Measurements from ENCODE around the gene RAB11FIP4. TPM values are rescaled to one million over a fixed set of nuclear protein-coding genes. Genes with fewer than 3 reads are reported as not detected.
A peak's percentile ranks its signal among the peaks of the same experiment; 100 is the strongest.

RAB11FIP4 gene
- total and polyA plus RNA-seq, 4 experiments from 2014 or later, result 8.3 to 47.4 (median 30.0) TPM

DNA sequence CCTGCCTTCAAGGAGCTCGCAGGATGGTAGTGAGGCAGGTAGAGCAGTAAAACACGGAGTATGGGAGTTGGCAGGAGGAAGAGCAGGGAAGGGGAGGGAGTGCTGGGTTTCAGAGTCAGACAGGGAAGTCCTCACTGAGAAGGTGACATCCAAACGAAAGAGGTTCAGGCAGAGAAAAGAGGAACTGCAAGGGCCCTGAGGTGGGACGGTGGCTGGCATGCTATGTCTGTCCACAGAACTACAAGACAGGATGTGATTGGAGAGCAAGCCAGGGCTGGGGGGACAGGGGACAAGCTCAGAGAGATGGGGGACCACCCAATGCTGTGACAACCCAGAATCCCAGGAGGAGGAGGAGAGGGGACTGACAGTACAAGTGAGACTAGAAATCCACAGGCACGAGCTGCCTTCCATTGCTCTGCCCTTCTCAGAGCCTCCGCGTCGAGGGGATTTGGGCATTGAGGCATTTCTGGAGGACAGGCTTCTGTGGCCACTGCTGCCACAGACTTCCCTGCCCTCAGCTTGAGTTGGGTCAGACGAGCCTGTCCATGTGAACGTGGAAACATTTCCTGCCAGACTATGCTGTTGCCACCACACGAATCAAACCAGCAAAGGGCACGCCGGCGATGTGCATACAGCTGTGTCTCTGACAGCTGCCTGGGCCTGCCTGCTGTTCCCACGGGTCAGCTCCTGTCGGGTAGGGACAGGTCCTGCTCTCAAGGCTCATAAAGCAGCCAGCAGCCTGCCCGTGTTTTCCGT, 100.1 kb downstream of the RAB11FIP4 start:
- Histone ChIP-seq H3K36me3 (ENCODE audit: insufficient read depth, low read length) (no peaks in the 10 kb centered on the region), H3K27ac (ENCODE audit: low read depth, low read length) (peak overlapping the region; percentile 64), H3K27me3 (ENCODE audit: insufficient read depth, low read length) (no peaks in the 10 kb centered on the region), H3K4me3 (ENCODE audit: low read length in 2 of 2) (no peak overlapping the region), H3K9me3 (ENCODE audit: control insufficient read depth in 1 of 2, low read length in 2 of 2) (no peaks in the 10 kb centered on the region), H3K4me1 (ENCODE audit: insufficient read depth, low read length) (peaks cover 84% of the 10 kb centered on the region)
- Mint-ChIP-seq H3K27me3 (no peaks in the 10 kb centered on the region), H3K4me3 (peak overlapping the region; percentile 23 to 84 (median 71)), H3K36me3 (peaks cover 0 to 2% of the 10 kb centered on the region in 2 donors), H3K4me1 (peaks cover 61 to 88% (median 79%) of the 10 kb centered on the region in 4 donors), H3K9me3 (peaks cover 0 to 1% (median 0%) of the 10 kb centered on the region in 8 donors), H3K27ac (peak overlapping the region; percentile 92 to 99 (median 96))
- POLR2A ChIA-PET (ENCODE audit: partially characterized antibody), result interaction anchor here (11.3 kb wide), 1 partner anchor 22 kb away, joined by 332 read pairs; no protein-coding TSS in a partner anchor
- CTCF ChIA-PET (ENCODE audit: partially characterized antibody), result interaction anchor here (1.0 to 6.3 kb wide), 4 partner anchors 10 to 54 kb away, joined by 3 to 51 read pairs (median 4); no protein-coding TSS in a partner anchor
- no peak for DNase-seq
- intact Hi-C loops (cut with micrococcal nuclease), result no loop called here

DNA sequence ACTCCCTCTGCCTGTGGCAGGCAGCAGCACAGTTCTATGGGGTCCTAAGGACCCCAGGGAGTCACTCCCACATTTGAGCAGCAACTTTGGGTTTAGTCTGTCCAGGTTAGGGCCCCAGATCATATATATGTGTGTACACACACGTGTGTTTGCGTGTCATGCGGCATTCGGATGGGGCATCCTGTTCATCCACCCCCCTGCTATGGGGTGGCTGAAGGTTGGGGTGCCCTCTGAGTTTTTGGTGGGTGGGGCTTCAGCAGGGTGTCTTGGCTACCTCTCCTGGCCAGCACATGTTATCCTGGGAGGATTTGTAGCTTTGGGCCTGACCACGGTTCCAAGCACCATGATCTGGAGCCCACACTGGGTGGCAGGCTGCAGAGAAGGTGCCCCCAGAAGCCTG, 100.7 kb downstream of the RAB11FIP4 start:
- Histone ChIP-seq H3K4me1 (ENCODE audit: insufficient read depth, low read length) (peaks cover 85% of the 10 kb centered on the region), H3K9me3 (ENCODE audit: control insufficient read depth in 1 of 2, low read length in 2 of 2) (no peaks in the 10 kb centered on the region), H3K4me3 (ENCODE audit: low read length in 2 of 2) (no peak overlapping the region), H3K27me3 (ENCODE audit: insufficient read depth, low read length) (no peaks in the 10 kb centered on the region), H3K27ac (ENCODE audit: low read depth, low read length) (peak overlapping the region; percentile 64), H3K36me3 (ENCODE audit: insufficient read depth, low read length) (no peaks in the 10 kb centered on the region)
- POLR2A ChIA-PET (ENCODE audit: partially characterized antibody), result interaction anchor here (11.3 kb wide), 1 partner anchor 21 kb away, joined by 332 read pairs; no protein-coding TSS in a partner anchor
- Mint-ChIP-seq H3K36me3 (peaks cover 0 to 2% of the 10 kb centered on the region in 2 donors), H3K27ac (peak overlapping the region; percentile 92 to 99 (median 97)), H3K4me1 (peaks cover 55 to 88% (median 78%) of the 10 kb centered on the region in 4 donors), H3K27me3 (no peaks in the 10 kb centered on the region), H3K4me3 (peak overlapping the region in 6 of 8 donors; percentile 6 to 84 (median 75)), H3K9me3 (no peaks in the 10 kb centered on the region)
- intact Hi-C loops (cut with micrococcal nuclease), result no loop called here
- DNase-seq, result no peak
- CTCF ChIA-PET (ENCODE audit: partially characterized antibody), result interaction anchor here (1.3 to 6.3 kb wide), 2 partner anchors 18 to 55 kb away, joined by 5 to 51 read pairs; no protein-coding TSS in a partner anchor

DNA sequence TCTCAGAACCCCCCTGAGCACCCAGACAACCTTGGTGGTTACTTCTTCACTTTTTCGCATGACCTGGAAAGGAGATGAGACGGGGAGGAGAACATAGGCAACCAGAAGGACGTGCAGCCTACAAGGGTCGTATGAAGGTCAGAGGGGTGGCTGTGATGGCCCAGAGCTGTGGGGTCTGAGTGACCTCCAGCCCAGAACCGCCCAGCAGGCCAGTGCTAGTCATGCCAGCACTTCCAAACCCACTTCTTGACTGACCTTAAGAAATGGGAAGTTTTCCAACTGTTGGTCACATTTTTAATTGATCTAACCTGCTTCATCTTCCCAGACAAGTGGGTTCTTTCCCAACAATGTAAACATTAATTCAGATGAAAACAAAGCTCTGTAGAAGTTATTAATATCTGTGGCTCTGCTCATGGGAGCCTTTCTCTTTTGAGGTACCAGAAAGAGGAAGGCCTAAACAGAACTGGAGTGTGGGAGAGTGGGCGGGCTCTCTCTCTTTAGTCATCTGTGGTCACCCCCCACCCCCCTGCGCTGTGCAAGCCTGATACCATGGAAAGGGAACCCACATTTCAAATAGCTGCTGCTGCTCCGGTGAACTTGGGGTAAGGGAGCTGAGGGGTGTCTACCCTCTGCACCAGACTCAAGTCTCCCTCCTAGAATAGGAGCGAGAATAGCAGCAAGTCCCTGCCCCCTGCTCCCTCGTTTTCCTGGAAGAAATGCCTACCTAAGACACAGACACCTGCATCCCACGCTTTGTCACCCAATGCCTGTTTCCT, 101.6 kb downstream of the RAB11FIP4 start:
- CTCF ChIA-PET (ENCODE audit: partially characterized antibody), result interaction anchor here (0.8 to 6.3 kb wide), 3 partner anchors 17 to 56 kb away, joined by 3 to 51 read pairs (median 5); no protein-coding TSS in a partner anchor
- DNase-seq, result peak in 1 of 5 donors; percentile 83
- H3K9me3 ChIP-seq (ENCODE audit: control insufficient read depth in 1 of 2, low read length in 2 of 2), result no peaks in the 10 kb centered on the region

DNA sequence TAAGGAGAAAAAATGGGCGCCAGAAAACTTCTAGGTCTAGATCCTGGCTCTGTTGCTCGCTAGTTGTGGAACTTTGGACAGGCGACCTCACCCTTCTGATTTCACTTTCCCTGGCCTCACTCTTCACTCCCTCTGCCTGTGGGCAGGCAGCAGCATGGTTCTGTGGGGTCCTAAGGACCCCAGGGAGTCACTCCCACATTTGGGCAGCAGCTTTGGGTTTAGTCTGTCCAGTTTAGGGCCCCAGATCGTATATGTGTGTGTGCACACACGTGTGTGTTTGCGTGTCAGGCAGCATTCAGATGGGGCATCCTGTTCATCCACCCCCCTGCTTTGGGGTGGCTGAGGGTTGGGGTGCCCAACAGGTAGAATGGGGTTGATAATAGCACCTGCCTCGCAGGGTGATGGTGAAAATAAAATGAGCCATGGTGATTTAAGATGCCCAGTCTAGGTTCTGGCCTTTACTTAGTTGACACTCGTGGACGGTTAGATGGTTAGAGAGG, 102.2 kb downstream of the RAB11FIP4 start:
- Histone ChIP-seq H3K4me3 (ENCODE audit: low read length in 2 of 2) (peak overlapping the region in 1 of 2 donors; percentile 37), H3K27me3 (ENCODE audit: insufficient read depth, low read length) (no peaks in the 10 kb centered on the region), H3K36me3 (ENCODE audit: insufficient read depth, low read length) (no peaks in the 10 kb centered on the region), H3K4me1 (ENCODE audit: insufficient read depth, low read length) (peaks cover 93% of the 10 kb centered on the region), H3K27ac (ENCODE audit: low read depth, low read length) (peak overlapping the region; percentile 64), H3K9me3 (ENCODE audit: control insufficient read depth in 1 of 2, low read length in 2 of 2) (no peaks in the 10 kb centered on the region)
- Mint-ChIP-seq H3K27me3 (no peaks in the 10 kb centered on the region), H3K36me3 (peaks cover 0 to 2% of the 10 kb centered on the region in 2 donors), H3K9me3 (no peaks in the 10 kb centered on the region), H3K27ac (peak overlapping the region; percentile 95 to 99 (median 97)), H3K4me1 (peaks cover 59 to 99% (median 84%) of the 10 kb centered on the region in 4 donors), H3K4me3 (peak overlapping the region; percentile 54 to 84 (median 73))
- ChIA-PET POLR2A (ENCODE audit: partially characterized antibody) (interaction anchor here (0.9 to 11.3 kb wide), 7 partner anchors 12 to 66 kb away, joined by 3 to 332 read pairs (median 3); no protein-coding TSS in a partner anchor), CTCF (ENCODE audit: partially characterized antibody) (interaction anchor here (0.8 to 6.3 kb wide), 4 partner anchors 9 to 54 kb away, joined by 3 to 51 read pairs (median 3); no protein-coding TSS in a partner anchor)
- DNase-seq, result no peak
- intact Hi-C loops (cut with micrococcal nuclease), result no loop called here

More for the DNA sequence above, 101.6 kb downstream of the RAB11FIP4 start:
- Mint-ChIP-seq H3K27ac (peak overlapping the region; percentile 95 to 99 (median 97)), H3K4me1 (peaks cover 57 to 92% (median 80%) of the 10 kb centered on the region in 4 donors), H3K36me3 (peaks cover 0 to 2% of the 10 kb centered on the region in 2 donors), H3K27me3 (no peaks in the 10 kb centered on the region), H3K4me3 (peak overlapping the region; percentile 54 to 84 (median 73)), H3K9me3 (no peaks in the 10 kb centered on the region)
- H3K27ac ChIP-seq (ENCODE audit: low read depth, low read length), result peak overlapping the region; percentile 64
- H3K4me1 ChIP-seq (ENCODE audit: insufficient read depth, low read length), result peaks cover 90% of the 10 kb centered on the region
- H3K4me3 ChIP-seq (ENCODE audit: low read length in 2 of 2), result peak overlapping the region in 1 of 2 donors; percentile 37
- H3K27me3 ChIP-seq (ENCODE audit: insufficient read depth, low read length), result no peaks in the 10 kb centered on the region
- no peaks in the 10 kb centered on the region for H3K36me3 ChIP-seq (ENCODE audit: insufficient read depth, low read length)
- POLR2A ChIA-PET (ENCODE audit: partially characterized antibody), result interaction anchor here (0.9 to 11.3 kb wide), 4 partner anchors 13 to 65 kb away, joined by 3 to 332 read pairs (median 3); no protein-coding TSS in a partner anchor
- intact Hi-C loops (cut with micrococcal nuclease), result no loop called here

DNA sequence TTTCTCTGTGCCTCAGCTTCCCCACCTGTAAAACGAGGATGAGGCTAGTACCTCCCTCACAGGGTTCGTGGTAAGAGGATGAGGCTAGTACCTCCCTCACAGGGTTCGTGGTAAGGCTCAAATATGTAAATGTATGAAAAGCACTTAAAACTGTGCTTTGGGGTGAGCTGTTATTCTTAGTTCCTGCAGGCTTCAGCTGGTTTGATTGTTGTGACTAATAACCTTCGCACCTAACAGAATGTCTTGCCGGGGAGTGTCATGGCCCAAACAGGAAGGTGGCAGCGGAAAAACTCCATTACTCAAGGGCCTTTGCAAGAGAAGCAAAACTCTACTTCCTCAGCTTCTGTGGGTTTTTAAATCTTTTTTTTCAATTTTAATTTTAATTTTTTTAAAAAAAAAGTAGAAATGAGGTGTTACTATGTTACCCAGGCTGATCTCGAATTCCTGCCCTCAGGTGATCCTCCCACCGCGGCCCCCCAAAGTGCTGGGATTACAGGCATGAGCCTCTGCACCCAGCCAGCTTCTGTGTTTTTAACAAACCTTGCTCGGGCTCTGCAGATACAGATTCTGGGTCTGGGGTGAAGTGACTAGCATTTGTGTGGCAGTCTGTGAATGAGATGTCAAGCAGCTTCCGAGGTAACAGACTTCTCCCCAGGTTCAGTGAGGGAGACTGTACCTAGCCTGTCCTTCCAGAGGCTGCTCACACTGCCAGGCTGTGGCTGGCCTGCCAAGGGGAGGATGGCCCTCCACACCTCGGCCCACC, 103.0 kb downstream of the RAB11FIP4 start:
- peaks cover 0 to 2% of the 10 kb centered on the region in 2 donors for H3K36me3 Mint-ChIP-seq
- H3K9me3 Mint-ChIP-seq, result no peaks in the 10 kb centered on the region
- Histone ChIP-seq H3K27me3 (ENCODE audit: insufficient read depth, low read length) (no peaks in the 10 kb centered on the region), H3K36me3 (ENCODE audit: insufficient read depth, low read length) (no peaks in the 10 kb centered on the region), H3K4me3 (ENCODE audit: low read length in 2 of 2) (peak overlapping the region in 1 of 2 donors; percentile 37), H3K4me1 (ENCODE audit: insufficient read depth, low read length) (peaks cover 93% of the 10 kb centered on the region), H3K9me3 (ENCODE audit: control insufficient read depth in 1 of 2, low read length in 2 of 2) (no peaks in the 10 kb centered on the region), H3K27ac (ENCODE audit: low read depth, low read length) (peak overlapping the region; percentile 69)
- H3K4me3 Mint-ChIP-seq, result peak overlapping the region; percentile 26 to 84 (median 73)
- H3K27me3 Mint-ChIP-seq, result no peaks in the 10 kb centered on the region
- H3K4me1 Mint-ChIP-seq, result peaks cover 57 to 99% (median 80%) of the 10 kb centered on the region in 4 donors
- peak; percentile 71 to 91 (median 77) for DNase-seq
- ChIA-PET POLR2A (ENCODE audit: partially characterized antibody) (interaction anchor here (0.6 to 11.3 kb wide), 8 partner anchors 11 to 184 kb away, joined by 3 to 332 read pairs (median 4); no protein-coding TSS in a partner anchor), CTCF (ENCODE audit: partially characterized antibody) (interaction anchor here (0.6 to 6.3 kb wide), 6 partner anchors 8 to 206 kb away, joined by 3 to 51 read pairs (median 4); no protein-coding TSS in a partner anchor)
- peak overlapping the region; percentile 95 to 99 (median 97) for H3K27ac Mint-ChIP-seq
- intact Hi-C loops (cut with micrococcal nuclease), result no loop called here
